GM19025 (cell line): ENCODE measurements around the gene RBM15B.
"Not testable (repeated sequence)": the region's sequence is repeated elsewhere in the genome, so short reads cannot be mapped to it uniquely, and the experiment has no call there.

Source experiments
- ATAC-seq: cut with Tn5 transposase; IDR thresholded peaks from one replicate; pipeline ENCODE4 v1.9.1; 2021; ENCODE audit warnings: mild to moderate bottlenecking, low read depth, moderate library complexity; ENCODE audit not compliant: unreplicated experiment

RBM15B gene

GRCh38 chr3:51375571-51375970, 15.5 kb upstream of the RBM15B start:
- no peak for ATAC-seq

- no peak for ATAC-seq
Observed at GRCh38 chr3:51378065-51378464, 13.0 kb upstream of the RBM15B start.

DNA sequence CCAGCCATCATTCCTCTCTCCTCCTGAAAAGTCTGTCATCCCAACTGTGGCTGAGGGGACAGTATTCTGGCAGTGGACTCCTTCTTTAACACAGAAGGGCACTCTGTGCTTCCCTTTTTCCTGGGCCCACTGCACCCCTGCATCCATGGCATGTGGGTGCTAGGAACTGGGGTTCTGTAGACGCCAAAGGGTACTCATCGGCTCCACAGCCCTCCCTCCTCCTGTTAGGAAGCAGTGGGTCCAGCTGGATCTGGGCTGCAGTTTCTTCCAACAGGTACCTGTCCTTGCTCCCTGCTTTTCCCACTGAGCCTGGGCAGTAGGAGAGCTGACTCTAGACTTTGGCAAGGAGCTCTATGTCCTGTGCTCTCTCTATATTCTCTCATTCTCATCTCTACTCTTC, 12.4 kb upstream of the RBM15B start:
- no peak for ATAC-seq

DNA sequence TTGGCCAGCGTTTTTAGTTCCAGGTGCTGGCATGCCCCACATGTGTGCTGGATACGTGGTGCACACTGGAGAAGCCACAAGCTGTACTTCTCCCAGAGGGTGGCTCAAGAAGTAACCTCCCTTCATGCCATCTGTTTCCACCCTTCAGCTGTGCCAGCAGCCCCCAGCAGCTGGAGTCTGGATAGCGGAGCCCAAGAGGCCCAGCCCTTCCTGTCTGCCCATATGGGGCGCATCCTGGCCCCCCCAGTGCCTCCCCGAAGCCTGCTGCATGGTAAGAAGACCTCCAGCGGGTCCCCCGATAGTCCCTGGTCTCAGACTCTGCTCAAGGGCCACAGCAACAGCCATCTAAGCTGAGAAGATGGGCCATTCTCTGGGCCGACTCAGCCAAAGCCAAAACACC, 11.8 kb upstream of the RBM15B start:
- no peak for ATAC-seq

DNA sequence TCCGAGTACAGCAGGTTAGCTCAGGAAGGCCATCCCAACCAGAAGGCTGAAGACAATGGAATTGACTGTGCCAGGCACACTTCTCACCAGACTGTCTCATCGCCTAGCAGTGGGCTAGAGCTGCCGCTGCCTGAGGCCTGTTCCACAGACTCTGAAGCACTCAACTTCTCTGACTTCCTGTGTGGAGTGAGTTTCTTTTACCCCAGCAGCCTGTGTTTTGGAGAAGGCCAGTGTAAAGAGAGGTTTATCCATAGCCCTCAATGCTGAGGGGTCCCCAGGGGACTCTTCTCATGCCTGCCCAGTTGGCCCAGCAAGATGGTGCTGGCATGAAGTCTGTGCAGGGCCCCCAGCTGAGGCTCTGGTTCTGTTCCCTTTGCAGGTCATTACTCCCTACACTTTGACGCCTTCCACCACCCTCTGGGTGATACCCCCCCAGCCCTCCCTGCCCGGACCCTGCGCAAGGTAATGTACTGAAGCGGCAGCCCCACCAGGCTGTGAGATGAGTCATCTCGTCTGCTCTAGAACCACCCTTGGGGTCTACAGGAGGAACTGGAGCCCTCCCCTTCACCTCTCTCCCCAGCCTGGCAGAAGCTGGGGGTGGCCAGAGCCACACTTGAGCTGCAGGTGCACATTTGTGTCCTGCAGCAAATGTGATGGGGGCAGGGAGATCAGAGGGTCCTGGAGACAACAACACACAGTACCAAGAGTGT, 11.2 kb upstream of the RBM15B start:
- no peak for ATAC-seq

GRCh38 chr3:51380601-51381332, 10.3 kb upstream of the RBM15B start:
- no peak for ATAC-seq

- no peak for ATAC-seq
Observed at GRCh38 chr3:51381333-51381705, 9.8 kb upstream of the RBM15B start.

- no peak for ATAC-seq
Observed at GRCh38 chr3:51382076-51382745, 8.9 kb upstream of the RBM15B start.

- no peak for ATAC-seq
Observed at GRCh38 chr3:51382947-51383578, 8.0 kb upstream of the RBM15B start.

GRCh38 chr3:51384055-51384725, 6.9 kb upstream of the RBM15B start:
- ATAC-seq, result no peak

DNA sequence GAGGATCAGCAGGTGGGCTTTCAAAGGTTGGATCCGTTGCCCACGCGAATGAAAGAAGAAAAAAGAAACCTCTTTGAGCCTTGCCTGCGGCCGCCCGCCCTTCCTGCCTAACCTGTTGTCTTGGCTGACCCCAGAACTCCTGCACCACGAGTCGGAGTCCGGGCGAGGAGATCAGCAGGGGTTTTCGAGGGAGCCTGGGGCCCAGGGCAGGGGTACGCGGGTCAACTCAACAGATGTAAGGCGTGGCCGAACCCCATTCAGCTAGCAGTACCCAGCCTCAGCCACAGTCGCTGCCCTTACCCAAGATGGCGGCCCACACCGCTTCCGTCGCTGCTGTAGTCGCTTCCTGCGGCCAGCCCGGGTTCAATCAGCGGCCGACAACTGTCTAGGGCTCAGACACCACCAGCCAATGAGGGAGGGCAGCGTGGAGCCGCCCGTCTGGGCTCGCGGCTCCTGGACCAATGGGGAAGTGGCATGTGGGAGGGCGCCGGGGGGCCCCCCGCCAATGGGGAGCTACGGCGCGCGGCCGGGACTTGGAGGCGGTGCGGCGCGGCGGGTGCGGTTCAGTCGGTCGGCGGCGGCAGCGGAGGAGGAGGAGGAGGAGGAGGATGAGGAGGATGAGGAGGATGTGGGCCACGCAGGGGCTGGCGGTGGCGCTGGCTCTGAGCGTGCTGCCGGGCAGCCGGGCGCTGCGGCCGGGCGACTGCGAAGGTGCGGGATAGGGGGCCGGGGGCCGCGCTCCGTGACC, 6.2 kb upstream of the RBM15B start, which contains the start of gene MANF:
MANF (plus strand) TSS at position 566 of the 748 bp plus-strand sequence; CDS start at position 618, 52 bp downstream.
- ATAC-seq, result peak; percentile 96

GRCh38 chr3:51385621-51386091, 5.4 kb upstream of the RBM15B start:
- no peak for ATAC-seq

DNA sequence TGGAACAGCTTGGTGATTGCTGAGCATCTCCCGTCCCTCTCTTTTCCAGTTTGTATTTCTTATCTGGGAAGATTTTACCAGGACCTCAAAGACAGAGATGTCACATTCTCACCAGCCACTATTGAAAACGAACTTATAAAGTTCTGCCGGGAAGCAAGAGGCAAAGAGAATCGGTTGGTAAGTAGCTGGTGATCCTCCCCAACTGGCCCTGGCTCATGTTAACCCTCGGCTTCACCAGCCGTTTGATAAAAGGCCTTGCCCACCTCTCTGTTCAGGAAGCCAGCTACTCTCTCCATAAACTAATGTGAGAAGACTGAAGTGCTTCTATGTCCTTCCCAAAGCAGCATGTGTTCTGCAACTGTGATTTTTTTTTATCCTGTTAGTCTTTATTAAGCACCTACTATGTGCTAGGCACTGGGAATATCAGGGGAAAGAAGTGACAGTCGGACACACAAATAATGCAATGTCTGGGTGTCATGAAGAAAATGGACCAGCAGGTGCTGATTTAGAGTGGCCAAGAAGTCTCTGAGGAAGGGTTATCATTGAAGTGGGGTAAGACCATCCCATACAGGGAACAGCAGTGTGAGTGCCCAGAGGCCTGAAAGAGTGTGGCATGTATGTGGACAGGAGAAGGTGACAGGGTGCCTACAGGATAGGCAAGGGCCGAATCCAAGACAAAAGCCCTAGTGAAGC, 4.8 kb upstream of the RBM15B start:
- ATAC-seq, result no peak

DNA sequence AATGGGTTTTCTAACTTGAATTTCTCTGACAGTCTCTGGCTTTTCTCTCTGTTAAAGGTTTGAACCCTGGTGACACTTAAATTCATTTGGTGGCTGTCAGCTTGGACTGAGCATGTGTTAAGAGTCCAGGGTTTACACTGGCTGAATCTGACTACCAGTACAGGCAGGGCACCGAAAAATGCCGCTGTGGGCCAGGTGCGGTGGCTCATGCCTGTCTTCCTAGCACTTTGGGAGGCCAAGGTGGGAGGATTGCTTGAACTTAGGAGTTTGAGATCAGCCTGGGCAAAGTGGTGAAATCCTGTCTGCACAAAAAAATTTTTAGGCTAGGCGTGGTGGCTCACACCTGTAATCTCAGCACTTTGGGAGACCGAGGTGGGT, 4.2 kb upstream of the RBM15B start:
- ATAC-seq, result no peak

DNA sequence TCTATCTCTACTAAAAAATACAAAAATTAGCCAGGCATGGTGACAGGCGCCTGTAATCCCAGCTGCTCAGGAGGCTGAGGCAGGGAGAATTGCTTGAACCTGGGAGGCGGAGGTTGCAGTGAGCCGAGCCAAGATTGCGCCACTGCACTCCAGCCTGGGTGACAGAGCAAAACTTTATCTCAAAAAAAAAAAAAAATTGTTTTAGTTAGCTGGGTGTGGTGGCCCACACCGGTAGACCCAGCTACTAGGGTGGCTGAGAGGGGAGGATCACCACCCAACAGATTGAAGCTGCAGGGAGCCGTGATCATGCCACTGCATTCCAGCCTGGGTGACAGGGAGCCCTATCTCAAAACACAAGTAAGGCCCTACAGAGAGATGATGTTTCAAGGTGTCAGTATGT, 3.8 kb upstream of the RBM15B start:
- ATAC-seq, result not testable (repeated sequence)

DNA sequence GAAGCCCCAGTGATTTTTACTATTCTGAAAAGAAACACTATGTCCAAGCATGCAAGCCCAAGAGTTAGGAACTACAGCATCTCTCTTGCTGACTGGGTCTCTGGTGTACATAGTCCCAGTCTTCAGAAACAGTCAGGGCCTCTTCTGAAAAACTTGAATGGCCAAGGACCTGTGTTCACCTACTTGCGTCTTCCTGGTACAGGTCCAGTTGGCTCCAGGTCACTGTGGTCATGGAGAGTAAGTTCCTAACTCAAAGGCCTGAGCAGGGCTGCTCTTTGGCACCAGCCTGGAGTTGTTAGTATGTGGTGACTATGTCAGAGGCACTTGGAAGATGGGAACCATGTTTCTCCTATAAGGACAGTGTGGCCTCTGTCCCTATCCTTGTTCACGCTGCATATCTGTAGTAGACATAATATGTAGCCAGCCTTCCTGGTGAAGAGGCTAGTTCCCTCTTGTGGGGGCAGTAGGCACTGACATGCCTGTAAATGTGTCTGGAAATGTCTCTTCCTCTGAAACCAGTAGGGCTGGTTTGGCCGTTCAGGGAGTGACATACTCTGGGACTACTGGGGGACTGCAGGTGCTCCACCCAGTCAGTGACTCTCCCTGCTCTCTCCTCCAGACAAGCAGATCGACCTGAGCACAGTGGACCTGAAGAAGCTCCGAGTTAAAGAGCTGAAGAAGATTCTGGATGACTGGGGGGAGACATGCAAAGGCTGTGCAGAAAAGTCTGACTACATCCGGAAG, 2.6 kb upstream of the RBM15B start:
- ATAC-seq, result no peak

- no peak for ATAC-seq
Observed at GRCh38 chr3:51389423-51390183, 1.5 kb upstream of the RBM15B start.
